ENCODE results near the gene MYO7A.

The MYO7A gene

GRCh38 chr11:77148963-77149715 is 21.1 kb downstream of the MYO7A start:
- no peak for DNase-seq

GRCh38 chr11:77149716-77150392 is 21.8 kb downstream of the MYO7A start:
- no peak for DNase-seq

GRCh38 chr11:77150836-77151235 is 22.8 kb downstream of the MYO7A start:
- DNase-seq, result no peak

- DNase-seq, result no peak
These were observed 23.9 kb downstream of the MYO7A start for GRCh38 chr11:77151804-77152509.

- DNase-seq, result no peak
These were observed 24.8 kb downstream of the MYO7A start for GRCh38 chr11:77152846-77153245.

- DNase-seq, result no peak
These were observed 25.5 kb downstream of the MYO7A start for GRCh38 chr11:77153276-77154185.

- DNase-seq, result no peak
These were observed 26.5 kb downstream of the MYO7A start for GRCh38 chr11:77154381-77155081.

- no peak for DNase-seq
These were observed 27.0 kb downstream of the MYO7A start for GRCh38 chr11:77155082-77155475.

- no peak for DNase-seq
These were observed 27.6 kb downstream of the MYO7A start for GRCh38 chr11:77155556-77156130.

- DNase-seq, result no peak
These were observed 28.6 kb downstream of the MYO7A start for GRCh38 chr11:77156396-77157195.

- no peak for DNase-seq
These were observed 30.1 kb downstream of the MYO7A start for GRCh38 chr11:77158041-77158695.

- DNase-seq, result no peak
These were observed 31.3 kb downstream of the MYO7A start for GRCh38 chr11:77159219-77159936.

- no peak for DNase-seq
These were observed 32.0 kb downstream of the MYO7A start for GRCh38 chr11:77159937-77160495.

GRCh38 chr11:77163271-77163670 is 35.2 kb downstream of the MYO7A start:
- DNase-seq, result no peak

- DNase-seq, result no peak
These were observed 37.0 kb downstream of the MYO7A start for GRCh38 chr11:77165066-77165465.

- no peak for DNase-seq
These were observed 38.0 kb downstream of the MYO7A start for GRCh38 chr11:77166021-77166420.

- no peak for DNase-seq
These were observed 39.1 kb downstream of the MYO7A start for GRCh38 chr11:77167111-77167626.

GRCh38 chr11:77167791-77168190 is 39.7 kb downstream of the MYO7A start:
- DNase-seq, result no peak

GRCh38 chr11:77170107-77170506 is 42.1 kb downstream of the MYO7A start:
- no peak for DNase-seq
